Lower leg skin (tissue), 4 donors: ENCODE results near the gene MSL2. TPM values are rescaled to one million over a fixed set of nuclear protein-coding genes. Genes with fewer than 3 reads are reported as not detected.
"Not testable (repeated sequence)": the region's sequence is repeated elsewhere in the genome, so short reads cannot be mapped to it uniquely, and the experiment has no call there.

Experiments
- DNase-seq, 2 donors: peaks; one replicate each; pipeline ENCODE4 v3.0.0-alpha.2; 2019; ENCODE audit warnings: low spot score in 2 of 2
- H3K4me3 ChIP-seq: fragments of 200-600 bp; sonication (generic); 2 replicates; pipeline ENCODE4 v1.5.1; 2017; ENCODE audit warnings: mild to moderate bottlenecking, low read depth; ENCODE audit not compliant: poor library complexity, severe bottlenecking
- POLR2A ChIP-seq, 2 donors: fragments of 450-650 bp; IDR thresholded peaks; one replicate each; pipeline ENCODE4 v1.6.1; 2016 to 2017; ENCODE audit warnings: antibody characterized with exemption in 2 of 2, mild to moderate bottlenecking in 1 of 2, moderate library complexity in 1 of 2
- WGBS, 2 donors: methylation state at CpG; one replicate each; pipeline ENCODE4 v1.1.5; 2018; 5-methylcytosine and 5-hydroxymethylcytosine counted together
- intact Hi-C: fragments of 100-400 bp; cut with DNase I; formaldehyde crosslinking; loops from one replicate; pipeline ENCODE4 v1.15.0; 2023; ENCODE audit warnings: low total_unique reads
- total RNA-seq, 4 donors: library from RNA; depleted of rRNA; stranded (reverse); fragments of >200 nt; gene quantifications; one replicate each; pipeline ENCODE4 v1.1.0, GENCODE V29; 2016
- TF ChIP-seq, protein P1 (sequence below), 3 donors: fragments of 450-650 bp; IDR thresholded peaks; one replicate each; pipeline ENCODE4 v1.5.1; 2016; ENCODE audit warnings: antibody characterized with exemption in 3 of 3, mild to moderate bottlenecking in 3 of 3, moderate library complexity in 2 of 3

Gene MSL2
- total RNA-seq, 4 donors from 2014 or later = 26.9 to 38.0 (median 30.4) TPM

DNA sequence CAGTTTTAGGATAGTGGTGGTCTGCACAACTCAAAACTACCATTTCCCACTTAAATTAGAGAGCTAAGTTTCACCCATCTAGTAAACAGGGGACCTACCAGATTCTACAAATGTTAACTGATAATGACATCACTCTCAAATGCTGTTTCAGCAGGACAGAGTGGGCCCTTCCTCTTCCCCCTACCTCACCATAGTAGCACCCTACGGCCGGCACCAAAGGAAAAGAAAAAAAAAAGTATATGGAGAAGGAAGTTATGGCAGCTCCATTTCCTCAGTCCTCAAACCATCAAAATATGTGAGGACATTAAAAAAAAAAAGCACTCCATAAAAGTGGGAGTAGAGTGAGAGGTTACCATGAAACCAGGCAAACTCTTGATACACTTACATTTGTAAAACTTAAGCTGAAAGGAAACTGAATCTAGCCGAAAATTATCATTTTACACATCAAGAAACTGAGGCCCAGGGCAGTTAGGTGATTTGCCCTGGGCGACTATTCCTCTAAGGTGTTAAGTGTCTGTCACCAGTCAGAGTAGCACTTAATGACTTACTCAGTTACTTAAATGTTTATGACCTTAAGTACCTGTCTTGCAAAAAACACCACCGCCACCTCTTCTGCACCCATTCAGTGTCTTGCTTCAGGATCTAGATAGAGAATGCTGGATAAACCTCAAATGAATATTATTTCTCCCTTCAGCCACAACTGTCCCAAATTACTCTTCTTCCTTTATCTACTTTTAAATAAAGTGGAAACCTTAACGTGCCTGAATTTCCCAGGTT lies 2.7 kb downstream of the MSL2 start:
- TF ChIP-seq POLR2A (IDR thresholded peaks at IDR 0.05) = no peak
- TF ChIP-seq, protein P1, sequence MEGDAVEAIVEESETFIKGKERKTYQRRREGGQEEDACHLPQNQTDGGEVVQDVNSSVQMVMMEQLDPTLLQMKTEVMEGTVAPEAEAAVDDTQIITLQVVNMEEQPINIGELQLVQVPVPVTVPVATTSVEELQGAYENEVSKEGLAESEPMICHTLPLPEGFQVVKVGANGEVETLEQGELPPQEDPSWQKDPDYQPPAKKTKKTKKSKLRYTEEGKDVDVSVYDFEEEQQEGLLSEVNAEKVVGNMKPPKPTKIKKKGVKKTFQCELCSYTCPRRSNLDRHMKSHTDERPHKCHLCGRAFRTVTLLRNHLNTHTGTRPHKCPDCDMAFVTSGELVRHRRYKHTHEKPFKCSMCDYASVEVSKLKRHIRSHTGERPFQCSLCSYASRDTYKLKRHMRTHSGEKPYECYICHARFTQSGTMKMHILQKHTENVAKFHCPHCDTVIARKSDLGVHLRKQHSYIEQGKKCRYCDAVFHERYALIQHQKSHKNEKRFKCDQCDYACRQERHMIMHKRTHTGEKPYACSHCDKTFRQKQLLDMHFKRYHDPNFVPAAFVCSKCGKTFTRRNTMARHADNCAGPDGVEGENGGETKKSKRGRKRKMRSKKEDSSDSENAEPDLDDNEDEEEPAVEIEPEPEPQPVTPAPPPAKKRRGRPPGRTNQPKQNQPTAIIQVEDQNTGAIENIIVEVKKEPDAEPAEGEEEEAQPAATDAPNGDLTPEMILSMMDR (IDR thresholded peaks at IDR 0.05) = no peak
- WGBS, 2 donors = 1 to 3% methylated on average over 6 of the region's 6 CpGs
- intact Hi-C loops = no loop called here
- no peak for DNase-seq
- H3K4me3 ChIP-seq = peak overlapping the region; percentile 89

DNA sequence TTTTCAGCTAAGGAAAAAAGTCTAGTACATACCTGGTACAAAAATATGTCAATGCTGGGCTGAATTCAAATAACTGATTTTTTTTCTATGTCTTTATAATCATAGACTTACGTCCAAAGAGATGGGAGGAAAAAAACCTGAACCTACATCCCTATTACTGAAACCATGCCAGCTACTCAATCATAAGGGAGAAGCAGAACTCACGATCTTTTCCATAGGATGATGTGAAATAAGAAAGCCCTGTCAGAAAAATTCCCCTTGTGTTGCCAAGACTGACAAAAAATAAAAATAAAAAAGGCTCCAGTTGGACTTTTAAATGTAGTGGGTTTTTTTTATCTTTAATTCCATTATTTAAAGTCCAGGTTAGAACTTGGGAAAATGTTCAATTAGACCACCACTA lies 3.3 kb downstream of the MSL2 start:
- intact Hi-C loops = no loop called here
- TF ChIP-seq, protein P1 (IDR thresholded peaks at IDR 0.05) = no peak
- DNase-seq = no peak
- no peak overlapping the region for H3K4me3 ChIP-seq
- 3 to 5% methylated on average over 2 of the region's 2 CpGs for WGBS, 2 donors

DNA sequence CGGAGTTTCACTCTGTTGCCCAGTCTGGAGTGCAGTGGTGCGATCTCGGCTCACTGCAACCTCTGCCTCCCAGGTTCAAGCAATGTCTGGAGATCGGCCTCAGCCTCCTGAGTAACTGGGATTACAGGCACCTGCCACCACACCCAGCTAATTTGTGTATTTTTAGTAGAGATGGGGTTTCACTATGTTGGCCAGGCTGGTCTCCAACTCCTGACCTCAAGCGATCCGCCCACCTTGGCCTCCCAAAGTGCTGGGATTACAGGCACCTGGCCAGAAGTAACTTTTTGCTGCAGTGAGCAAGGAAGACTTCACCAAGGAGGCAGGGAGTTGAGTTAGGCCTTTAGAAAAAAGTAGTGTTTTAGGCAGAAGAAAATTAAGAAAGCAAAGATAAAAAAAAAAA lies 3.9 kb downstream of the MSL2 start:
- H3K4me3 ChIP-seq, intact Hi-C loops, DNase-seq: not testable (repeated sequence)
- 15 to 25% methylated on average over 6 of the region's 6 CpGs for WGBS, 2 donors

DNA sequence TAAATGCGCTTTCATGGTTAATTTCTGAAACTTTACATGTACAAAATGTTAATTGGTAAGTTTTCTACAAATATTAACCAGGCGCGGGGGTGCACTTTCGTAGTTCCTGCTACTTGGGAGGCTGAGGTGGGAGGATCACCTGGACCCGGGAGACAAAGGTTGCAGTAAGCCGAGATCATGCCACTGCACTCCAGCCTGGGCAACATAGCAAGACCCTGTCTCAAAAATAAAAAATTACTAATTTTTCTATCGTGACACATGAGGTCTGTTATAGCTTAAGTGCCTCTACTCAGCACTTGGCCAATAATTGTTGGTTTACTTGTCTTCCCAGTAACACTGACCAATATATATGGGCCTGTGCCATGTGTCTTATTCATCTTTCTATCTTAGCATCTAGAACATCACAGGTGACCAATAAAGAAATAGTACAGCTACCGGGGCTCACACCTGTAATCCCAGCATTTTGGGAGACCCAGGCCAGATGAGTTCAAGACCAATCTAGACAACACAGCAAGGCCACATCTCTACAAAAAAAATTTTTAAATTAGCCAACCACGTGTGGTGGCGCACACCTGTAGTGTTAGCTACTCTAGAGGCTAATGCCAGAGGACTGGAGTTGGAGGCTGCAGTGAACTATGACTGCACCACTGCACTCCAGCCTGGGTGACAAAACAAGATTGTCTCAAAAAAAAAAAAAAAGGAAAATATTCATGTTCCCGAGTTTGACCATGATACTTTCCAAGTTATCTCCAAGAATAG lies 6.1 kb downstream of the MSL2 start:
- no peak overlapping the region for H3K4me3 ChIP-seq
- intact Hi-C loops = no loop called here
- WGBS, 2 donors = 89 to 92% methylated on average over 11 of the region's 11 CpGs
- DNase-seq = no peak
- TF ChIP-seq, protein P1 (IDR thresholded peaks at IDR 0.05) = no peak
- no peak for TF ChIP-seq POLR2A (IDR thresholded peaks at IDR 0.05)

DNA sequence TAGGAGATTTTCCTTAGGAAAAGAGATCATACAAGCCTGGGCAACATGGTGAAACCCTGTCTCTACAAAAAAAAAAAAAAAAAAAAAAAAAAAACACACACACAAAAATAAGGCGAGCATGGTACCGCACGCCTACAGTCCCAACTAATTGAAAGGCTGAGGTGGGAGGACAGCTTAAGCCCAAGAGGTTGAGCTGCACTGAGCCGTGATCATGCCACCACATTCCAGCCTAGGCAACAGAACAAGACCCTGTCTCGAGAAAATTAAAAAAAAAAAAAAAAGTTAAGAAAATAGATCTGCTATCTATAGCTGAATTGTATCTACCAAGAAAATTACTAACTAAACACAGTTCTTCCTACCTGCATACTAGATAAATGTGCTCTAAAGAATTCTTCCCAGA lies 7.1 kb downstream of the MSL2 start:
- 89 to 92% methylated on average over 5 of the region's 5 CpGs for WGBS, 2 donors
- intact Hi-C loops = no loop called here
- no peak overlapping the region for H3K4me3 ChIP-seq
- no peak for TF ChIP-seq POLR2A (IDR thresholded peaks at IDR 0.05)
- TF ChIP-seq, protein P1 (IDR thresholded peaks at IDR 0.05) = no peak
- DNase-seq = no peak

DNA sequence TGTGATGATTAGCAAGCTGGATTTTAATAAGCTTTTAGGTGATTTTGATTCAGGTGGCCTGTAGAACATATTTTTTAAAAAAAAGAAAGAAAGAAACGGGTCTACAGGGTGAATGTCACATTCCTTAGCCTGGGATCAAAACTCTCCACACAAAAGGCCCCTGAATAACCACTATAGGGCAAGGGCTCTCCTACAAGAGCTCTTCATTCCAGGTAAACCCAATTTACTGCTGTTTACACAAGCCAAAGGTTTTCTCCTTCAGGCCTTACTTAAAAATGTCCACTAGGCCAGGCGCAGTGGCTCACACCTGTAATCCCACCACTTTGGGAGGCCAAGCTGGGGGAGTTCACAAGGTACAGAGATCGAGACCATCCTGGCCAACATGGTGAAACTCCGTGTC lies 8.3 kb downstream of the MSL2 start:
- no peak for TF ChIP-seq POLR2A (IDR thresholded peaks at IDR 0.05)
- TF ChIP-seq, protein P1 (IDR thresholded peaks at IDR 0.05) = no peak
- intact Hi-C loops = no loop called here
- WGBS, 2 donors = 66 to 70% methylated on average over 4 of the region's 4 CpGs
- DNase-seq = no peak
- no peak overlapping the region for H3K4me3 ChIP-seq
